HT-29 (cell line): ENCODE results near the gene ZNF554. TPM values are rescaled to one million over a fixed set of nuclear protein-coding genes. Genes with fewer than 3 reads are reported as not detected.

Source experiments
- DNase-seq: peaks from one replicate; pipeline ENCODE4 v3.0.0-alpha.2; 2015; ENCODE audit warnings: low spot score
- total RNA-seq: library from RNA; depleted of rRNA; stranded (reverse); fragments of >200 nt; shearing (Covaris generic); gene quantifications from 2 replicates; pipeline ENCODE4 v1.2.3, GENCODE V29; 2014; rRNA removed

Gene ZNF554
- 1.2 TPM in 2 replicates for total RNA-seq

DNA sequence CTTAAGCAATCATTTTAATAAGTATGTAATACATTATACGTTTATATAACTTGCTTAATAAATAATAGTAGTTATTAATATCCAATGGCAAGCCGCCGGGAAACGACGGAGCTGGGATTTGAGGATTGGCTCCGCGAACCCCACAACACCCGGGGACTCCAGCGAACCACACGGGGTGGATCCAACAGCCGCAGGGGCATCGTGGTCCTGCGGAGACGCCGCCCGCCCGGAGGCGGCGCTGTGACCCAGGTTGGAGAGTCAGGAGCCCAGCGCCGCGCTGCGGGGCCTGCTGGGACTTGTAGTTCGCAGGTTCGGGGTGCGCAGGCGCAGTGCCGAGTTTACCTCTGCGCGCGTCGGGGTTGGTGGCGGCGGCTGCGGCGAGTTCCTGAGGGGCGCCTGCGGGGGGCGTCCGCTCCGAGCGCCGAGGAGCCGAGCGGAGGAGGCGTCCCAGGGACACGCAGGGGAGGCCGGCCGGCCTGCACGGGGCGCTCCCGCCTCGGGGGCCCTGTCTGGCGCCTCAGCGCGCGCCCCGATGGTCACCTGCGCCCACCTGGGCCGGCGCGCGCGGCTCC is at the start of gene ZNF554:
TSS of gene ZNF554 (plus strand) at position 329 of the 572 bp plus-strand sequence. CDS start at position 533, 204 bp downstream.
- peak; percentile 93 for DNase-seq

DNA sequence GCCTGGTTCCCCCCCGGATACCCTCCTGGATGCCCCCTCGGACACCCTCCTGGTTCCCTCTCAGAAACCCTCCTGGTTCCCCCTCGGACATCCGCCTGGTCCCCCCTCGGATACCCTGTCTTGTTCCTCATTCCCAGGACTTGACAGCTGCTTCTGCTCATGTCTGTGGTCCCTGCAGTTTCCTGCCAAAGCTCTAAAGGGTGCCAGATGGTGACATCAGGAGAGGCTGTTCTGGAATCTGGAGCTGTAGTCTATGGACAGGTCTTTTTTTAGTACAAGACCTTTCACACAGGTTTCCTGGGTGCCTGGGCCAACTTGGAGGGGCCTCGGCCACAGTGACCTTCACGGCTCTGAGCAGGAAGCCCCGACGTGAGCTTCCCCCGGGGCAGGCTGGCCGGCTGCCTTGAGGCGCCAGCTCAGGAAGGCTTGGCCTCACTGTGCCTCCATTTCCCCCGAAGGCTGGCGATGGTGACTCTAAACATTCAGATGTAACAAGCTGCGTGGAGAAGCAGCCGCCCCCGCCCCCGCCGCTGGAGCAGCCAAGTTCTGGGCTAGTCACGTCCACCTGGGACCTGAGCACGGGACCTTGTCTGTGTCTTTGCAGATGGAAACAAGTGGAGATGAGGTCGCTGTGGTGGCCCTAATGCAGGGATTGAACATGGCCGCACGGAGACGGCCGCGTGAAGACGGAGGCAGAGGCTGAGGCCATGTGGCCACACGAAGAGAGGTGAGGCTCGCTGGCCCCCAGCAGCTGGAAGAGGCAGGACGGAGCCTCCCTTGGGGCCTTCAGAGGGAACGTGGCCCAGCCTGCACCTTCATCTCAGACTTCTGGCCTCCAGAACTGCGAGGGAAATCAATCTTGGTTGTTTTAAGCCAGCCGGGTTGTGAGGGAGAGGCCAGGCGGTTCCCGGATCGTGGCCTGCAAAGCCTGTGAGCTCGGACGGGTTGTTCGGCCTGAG is 49.3 kb upstream of the ZNF554 start:
- no peak for DNase-seq

DNA sequence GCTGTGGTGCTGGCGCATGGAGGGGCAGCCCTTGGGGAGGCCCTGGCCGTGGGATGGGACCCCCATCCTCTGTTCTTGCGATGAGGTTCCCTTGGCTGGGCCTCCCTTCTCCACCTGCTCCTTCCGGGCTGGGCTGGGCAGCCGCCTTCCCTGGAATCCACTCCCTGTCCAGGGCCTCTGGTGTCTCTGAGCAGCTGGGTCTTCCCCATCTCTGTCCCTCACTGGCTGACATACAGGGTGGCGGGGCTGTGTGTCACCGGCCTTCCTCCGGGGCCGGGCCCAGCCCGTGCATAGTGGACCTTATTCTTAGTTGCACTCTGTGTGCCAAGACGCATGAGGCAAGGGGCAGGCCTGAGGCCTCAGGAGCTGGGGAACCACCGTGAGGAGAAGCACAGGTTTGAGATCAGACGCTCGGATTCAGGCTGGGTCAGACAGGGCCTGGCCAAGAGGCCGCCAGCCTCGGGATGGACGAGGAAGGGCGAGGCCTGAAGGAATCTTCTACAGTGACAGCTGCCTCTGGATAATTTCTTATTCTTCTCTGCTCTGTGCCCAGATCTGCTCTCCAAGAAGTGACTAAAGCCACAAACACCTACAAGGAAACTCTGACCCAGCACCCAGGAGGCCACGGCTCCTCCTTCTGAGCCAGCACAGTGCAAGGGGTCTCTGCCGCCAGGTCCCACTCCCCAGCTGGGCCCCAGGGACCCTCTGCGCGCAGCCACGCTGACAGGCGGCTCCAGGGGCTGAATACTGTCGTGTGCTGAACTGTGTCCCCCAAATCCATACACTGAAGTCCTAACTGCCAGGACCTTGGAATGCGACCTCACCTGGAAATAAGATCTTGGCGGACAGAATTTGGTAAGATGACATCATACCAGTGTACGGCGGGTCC is 47.6 kb upstream of the ZNF554 start:
- no peak for DNase-seq

DNA sequence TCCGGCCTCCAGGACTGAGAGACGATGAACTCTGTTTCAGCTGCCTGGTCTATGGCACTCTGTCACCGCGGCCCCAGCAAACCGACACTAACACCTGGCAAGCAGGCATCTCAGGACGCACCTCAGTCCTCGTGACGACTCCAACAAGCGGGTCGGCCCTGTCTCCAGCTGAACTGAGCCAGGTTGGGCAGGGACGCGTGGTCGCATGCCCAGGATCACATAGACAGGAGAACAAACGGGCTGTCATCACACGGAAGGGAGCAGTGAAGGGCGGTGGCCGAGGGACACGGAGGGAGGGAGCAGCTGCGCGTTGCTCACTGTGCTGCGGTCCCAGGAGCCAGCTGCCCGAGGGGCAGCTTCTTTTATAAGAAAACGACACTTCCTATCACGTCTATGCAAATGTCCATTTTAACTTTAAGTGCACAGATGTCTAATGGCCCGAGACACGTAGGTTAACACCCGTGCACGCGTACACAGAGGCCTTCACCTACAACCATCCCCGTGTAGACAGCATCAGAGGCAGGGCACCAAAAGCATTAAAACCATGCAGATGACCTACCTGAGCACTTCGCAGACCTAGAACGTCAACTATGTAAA is 45.5 kb upstream of the ZNF554 start:
- DNase-seq = no peak

DNA sequence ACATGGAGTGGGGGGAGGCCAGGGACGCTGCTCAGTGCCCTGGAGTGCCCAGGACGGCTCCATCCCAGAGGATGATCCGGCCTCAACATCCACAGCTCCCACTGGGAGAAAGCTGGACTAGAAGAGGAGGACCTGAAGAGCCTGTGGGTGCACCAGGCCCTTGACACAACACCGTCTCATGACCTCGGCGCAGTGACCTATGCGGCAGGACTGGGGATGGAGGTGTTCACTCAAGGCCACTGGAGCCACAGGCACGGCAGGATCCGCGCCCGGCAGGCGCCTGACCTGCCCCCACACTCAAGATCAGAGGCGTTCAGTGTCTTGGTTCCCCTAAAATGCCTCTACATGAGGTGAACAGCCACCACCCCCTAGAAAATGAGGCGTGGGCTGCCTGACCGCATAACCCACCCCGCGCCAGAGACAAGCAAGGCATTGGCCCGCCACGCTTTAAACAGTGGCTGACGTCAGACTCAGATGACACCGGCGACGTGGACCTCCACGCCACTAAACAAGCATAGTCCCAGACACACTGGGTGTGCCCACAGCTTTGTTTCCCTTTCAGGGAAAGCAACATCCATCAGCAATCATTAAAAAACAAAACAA is 44.6 kb upstream of the ZNF554 start:
- no peak for DNase-seq

DNA sequence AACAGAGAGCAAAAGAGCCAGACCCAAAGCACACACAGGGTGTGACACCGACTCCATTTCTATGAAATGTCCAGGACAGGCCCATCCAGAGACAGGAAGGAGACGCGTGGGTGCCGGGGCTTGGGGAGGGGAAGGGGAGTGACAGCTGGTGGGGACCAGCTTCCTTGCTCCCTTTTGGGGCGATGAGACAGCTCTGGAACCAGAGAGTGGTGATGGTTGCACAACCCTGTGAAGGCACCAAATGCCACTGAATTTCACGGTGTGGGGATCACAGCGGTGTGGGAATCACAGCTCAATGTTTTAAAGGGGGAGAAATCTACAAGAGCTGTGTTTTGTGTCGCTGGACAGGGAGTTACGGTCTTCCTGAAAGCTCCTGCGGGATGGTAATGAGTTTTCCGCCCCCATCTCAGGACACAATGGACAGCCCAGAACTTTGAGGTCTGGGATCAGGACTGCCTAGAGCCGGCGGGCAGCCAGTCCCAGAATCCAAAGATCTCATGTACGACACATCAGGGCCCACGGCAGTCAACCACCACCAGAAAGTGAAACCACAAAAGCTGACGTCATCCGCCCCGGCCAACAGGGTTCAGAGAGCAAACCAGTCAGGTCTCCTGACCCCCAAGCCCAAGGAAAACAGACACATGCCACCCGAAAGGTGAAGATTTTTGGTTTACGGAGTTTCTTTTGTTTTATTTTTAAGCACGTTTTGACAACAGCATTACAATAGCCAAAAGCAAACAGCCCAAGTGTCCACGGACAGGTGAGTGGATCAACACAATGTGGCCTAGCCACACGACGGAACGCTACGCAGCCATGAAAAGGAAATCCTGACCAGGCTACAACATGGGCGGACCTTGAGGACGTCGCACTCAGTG is 43.9 kb upstream of the ZNF554 start:
- no peak for DNase-seq

DNA sequence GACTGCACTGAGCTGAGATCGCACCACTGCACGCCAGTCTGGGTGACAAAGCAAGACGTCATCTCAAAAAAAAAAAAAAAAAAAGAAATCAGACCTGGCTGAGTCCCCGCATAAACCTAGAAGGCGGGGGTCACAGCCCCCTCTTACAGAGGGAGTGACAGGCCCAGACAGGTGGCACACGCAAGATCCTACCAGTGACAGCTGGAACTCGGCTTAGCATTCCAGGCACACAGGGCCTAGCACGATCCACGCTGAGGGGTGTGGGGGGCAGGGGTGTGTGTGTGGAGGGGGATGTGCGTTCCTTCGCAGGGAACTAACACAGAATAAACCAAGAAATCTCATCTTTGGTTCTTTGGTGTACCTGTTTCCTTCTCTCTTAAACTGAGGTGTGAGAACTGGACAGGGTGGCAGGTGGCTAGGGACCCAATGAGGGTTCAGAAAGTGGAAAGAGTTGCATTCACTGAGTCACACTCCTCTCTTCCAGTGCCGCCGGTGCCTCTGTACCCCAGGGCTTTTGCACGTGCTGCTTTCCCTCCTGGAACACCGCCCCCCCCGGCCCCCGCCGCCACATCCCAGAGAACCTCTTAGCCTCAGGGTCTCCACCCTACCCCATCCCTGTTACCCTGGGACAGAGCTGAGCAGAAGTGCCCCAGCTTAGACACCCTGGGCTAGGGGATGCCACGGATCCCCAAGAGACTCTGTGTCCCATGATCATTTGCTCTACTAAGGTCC is 41.5 kb upstream of the ZNF554 start:
- no peak for DNase-seq

DNA sequence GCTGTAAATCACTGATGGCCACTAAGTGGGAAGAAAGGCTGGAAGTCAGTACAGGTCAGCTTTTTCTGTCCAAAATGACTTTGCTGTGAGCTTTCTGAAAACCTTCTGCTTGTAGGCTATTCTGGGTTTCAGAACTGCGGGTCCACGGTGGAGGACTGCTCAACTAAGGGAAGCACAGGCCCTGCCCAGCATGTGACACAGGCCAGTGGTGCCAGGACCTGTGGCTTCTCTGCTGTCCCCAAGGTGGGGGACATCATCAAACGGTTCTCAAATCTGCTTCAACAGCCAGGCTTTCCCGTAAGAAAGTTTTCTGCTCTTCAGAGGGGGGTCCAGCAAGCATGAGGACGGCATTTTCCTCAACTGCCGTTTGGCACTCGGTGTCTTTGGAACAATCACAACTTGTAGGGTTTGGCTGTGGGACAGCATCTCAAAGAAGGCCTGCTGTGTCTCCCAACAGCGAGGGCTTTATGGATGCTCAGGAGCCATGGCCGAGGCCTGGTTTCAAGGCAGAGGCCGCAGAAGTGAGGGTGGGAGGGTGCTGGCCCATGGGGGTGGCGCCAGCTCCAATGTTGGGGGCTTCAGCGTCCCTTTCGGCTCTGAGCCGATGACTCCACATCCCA is 40.4 kb upstream of the ZNF554 start:
- no peak for DNase-seq

DNA sequence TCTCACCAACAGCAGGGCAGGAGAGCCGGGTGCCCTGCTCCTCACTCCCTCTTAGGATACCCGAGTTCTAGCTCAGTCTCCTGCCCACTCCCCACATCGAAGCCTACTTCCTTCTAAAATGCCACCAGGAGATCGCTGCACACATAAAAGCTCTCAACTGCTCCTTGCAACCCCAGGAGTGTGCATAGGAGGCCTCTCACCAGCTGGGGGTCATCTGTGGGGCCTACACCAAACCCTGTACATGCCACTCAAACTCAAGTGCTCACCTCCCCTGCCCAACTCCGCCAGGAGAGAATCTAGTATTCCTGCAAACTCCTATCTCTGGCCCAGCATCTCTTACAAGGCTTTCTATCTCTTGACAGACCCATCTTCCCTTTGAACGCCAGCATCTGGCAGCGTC is 39.4 kb upstream of the ZNF554 start:
- DNase-seq = no peak

DNA sequence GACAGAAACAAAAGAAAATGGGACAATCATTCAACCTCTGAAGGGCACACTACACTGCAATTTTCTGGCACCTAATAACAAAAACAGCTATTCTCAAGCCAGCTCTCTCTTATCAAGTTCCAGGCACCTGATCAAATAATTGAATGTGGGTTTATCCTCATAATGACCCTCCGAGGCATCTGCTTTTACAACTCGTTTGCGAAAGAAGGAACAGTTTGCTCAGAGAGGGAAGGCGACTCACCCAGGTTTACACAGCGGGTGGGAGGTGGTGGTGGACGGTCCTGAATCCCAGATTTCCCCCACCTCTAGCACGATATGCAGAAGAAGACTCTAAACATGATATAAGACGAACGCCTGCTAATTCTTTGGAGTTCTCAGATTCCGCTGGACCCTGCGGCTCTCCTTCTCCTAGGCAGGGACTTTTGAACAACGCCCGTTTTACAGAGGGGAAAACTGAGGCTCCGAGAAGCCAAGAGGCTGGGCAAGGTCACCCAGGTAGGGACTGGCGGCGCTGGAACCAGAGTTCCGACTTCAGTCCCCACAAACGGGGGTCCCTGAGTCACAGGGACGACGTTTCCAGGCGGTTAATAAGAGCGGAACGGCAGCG is 37.2 kb upstream of the ZNF554 start:
- peak; percentile 12 for DNase-seq

DNA sequence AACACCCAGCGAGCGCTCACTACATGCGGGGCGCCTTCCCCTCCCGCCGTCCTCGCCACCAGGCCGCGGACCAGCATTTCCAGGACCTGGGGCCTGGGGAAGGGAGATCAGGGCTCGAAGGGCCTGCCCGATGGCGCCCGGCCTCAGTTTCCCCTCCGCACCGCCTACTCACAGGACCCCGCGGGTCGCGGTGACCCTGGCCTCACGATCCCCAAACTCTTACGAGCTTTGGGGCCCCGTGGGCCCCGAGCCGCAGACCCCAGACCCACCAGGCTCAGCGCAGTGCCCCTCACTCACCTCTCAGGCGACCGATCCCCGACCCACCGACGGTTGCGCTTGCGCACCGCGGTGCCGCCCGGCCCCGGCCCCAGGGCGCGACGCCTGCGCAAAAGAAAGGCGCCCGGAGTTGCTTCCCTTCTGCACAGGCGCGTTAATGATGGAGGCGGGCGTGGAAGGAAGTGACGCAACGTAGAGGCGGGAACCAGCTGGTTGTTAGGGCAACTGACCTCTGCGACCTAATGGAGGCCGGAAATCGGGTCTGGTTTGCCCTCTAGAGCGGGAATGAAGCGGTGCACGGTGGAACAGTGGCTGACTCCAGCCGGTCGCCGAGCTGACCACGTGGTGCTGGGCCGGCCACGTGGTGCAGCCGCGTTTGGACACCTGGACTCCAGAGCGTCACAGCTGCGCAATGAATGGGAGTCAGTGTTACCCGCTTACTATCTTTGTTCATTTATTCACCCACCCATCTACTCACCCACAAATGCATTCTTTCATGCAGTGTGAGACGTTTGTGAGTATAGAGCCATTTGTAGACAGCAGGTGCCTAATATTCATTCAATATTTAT is 36.5 kb upstream of the ZNF554 start, which contains the start of gene SGTA:
TSS of gene SGTA (minus strand) at position 338 of the 845 bp plus-strand sequence. CDS start 14,205 bp downstream, outside the sequence.
- peak; percentile 97 for DNase-seq

DNA sequence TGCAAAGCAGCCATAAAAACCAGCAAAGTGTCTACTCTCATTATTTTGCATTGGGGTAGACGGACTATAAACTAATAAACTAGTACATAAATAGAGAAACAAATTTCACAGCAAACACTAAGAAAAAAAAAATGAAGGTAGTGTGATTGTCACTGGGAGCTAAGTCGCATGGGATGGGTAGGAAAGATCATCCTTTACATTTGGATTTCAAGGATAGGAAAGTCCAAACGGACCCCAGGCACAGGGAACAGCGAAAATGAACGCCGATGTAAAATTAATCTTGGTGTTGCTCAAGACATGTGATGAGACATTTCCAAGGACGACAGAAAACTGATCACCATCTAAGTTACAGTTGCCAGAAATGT is 35.9 kb upstream of the ZNF554 start:
- DNase-seq = no peak

DNA sequence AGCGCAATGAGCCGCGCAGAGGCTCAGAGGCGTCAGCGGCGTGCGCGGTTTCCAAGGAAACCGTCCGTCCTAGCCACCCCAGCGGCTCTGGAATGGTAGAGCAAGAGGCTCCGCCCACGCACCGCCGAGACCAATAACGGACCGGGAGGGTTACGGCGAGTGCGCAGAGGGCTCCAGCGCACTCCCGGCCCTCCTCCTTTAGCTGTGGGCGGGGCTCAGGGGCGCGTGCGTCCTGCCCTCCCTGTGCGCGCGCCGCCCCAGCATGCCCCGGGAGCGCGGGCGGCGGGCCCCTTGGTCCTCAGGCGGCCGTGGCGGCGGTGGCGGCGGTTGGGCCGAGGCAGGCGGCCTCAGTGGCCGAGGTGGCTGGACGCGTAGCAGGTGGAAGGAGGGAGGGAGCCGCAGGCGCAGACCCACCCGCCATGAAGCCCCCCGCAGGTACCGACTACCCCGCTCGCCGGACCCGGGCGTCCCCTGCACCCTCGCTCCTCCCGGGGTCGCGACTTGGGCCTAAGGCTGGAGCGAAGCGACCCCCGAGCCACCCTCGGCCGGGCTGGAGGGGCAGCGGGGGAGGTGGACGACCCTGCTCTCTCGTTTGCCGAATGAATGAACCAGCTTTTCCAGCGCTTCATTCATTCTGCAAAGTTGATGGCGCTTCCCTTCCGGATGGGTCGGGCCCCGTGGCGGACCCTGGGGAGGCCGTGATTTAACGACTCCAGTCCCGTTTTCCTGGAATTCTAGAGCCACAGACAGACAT is 34.2 kb upstream of the ZNF554 start, which contains the start of gene THOP1:
TSS of gene THOP1 (plus strand) at position 260 of the 754 bp plus-strand sequence. CDS start at position 420, 160 bp downstream.
- peak; percentile 97 for DNase-seq

DNA sequence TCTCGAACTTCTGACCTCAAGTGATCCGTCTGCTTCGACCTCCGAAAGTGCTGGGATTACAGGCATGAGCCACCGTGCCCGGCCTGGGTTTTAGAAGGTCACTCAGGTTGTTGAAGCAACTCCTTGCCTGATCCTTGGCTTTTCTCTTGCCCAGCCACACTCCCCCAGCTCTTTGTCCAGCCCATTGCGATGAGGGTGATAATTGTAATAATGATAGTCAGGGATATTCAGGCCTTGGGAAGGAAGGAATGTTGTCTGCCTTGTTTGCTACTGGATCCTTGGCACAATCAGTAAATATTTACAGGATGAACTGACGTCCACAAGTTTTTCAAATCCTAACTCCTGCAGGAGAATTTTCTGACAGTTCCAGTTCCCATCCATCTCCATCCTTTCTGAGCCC is 32.6 kb upstream of the ZNF554 start:
- DNase-seq = no peak

DNA sequence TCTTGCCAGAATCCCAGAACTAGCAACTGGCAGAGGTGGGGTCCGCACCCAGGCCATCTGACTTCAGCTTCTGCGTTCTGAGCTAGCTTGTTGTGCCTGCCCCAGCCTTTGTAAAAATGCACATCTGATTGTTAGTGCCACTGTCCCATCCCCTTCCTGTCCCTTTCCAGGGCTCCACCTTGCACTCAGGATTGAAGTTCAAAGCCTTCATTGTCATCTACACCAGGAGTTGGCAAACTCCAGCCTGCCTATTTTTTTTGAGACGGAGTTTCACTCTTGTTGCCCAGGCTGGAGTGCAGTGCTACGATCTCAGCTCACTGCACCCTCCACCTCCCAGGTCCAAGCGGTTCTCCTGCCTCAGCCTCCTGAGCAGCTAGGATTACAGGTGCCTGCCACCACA is 31.4 kb upstream of the ZNF554 start:
- no peak for DNase-seq

DNA sequence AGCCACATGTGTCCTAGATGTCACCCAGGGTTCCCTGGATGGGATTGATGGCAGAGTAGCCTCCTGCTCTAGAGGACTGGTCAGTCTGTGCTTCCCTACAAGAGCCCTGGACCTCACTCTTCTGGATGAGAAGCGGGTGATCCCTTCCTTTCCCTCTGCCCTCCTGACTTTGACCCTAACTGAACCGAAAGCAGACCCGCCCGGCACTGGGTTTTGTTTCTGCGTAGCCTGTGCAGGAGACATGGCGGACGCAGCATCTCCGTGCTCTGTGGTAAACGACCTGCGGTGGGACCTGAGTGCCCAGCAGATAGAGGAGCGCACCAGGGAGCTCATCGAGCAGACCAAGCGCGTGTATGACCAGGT is 29.5 kb upstream of the ZNF554 start:
- no peak for DNase-seq
